GM19193 (cell line): ENCODE results near the gene ZNF136.

Experiments used
- POLR2A ChIP-seq: IDR thresholded peaks from 4 replicates; pipeline ENCODE4 v1.6.1; 2011; ENCODE audit not compliant: insufficient read depth, insufficient read length; ENCODE audit errors: extremely low read depth

ZNF136 gene

GRCh38 chr19:12222980-12223630, 60.2 kb downstream of the ZNF136 start:
- no peak for TF ChIP-seq POLR2A

DNA sequence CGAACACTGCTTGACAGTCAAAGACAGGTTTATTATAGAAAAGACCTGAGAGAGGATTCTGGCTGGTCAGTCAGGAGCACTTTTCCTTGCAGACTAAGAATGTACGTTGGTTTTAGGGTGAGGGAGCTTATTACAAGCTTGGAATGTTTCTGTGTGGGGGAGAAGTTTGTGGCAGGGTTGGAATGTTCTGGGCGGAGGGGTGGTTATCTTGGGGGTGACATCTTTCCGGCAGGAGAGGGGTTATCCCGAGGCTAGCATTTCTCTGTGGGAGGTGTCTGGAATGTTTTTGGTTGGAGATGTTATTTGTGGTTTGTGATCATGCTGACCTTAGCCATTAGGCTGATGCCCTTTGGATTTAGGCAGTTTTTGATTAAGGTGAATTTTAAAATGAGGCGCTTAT, 61.8 kb downstream of the ZNF136 start:
- TF ChIP-seq POLR2A, result no peak

- TF ChIP-seq POLR2A, result no peak
Measured at GRCh38 chr19:12229990-12230389, 67.1 kb downstream of the ZNF136 start.

GRCh38 chr19:12230751-12231733, 68.1 kb downstream of the ZNF136 start:
- TF ChIP-seq POLR2A, result no peak

DNA sequence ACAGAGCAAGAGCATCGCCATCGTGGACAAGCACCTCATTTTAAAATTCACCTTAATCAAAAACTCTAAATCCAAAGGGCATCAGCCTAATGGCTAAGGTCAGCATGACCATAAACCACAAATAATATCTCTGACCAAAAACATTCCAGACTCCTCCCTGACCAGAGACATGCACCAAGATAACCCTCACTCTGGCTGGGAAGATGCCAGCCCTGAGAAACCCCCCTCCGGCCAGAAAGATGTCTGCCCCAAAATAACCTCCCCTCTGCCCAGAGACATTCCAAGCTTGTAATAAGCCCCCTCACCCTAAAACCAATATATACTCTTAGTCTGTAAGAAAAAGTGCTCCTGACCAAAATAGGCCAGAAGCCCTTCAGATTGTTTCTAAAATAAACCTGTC, 70.1 kb downstream of the ZNF136 start:
- TF ChIP-seq POLR2A, result no peak

- no peak for TF ChIP-seq POLR2A
Measured at GRCh38 chr19:12237143-12237839, 74.4 kb downstream of the ZNF136 start.
